WTC11 (cell line): Measurements from ENCODE around the gene TMEM59L.

ENCODE experiments used
- CREB1 ChIP-seq: sonication (generic); formaldehyde crosslinking; IDR thresholded peaks from 2 replicates; pipeline ENCODE4 v1.8.0; 2023; ENCODE audit warnings: mild to moderate bottlenecking, missing genetic modification reagents
- ESRRA ChIP-seq: sonication (generic); formaldehyde crosslinking; IDR thresholded peaks from 2 replicates; pipeline ENCODE4 v1.8.1; 2022; ENCODE audit warnings: mild to moderate bottlenecking, missing genetic modification reagents, borderline replicate concordance
- JUN ChIP-seq: sonication (generic); formaldehyde crosslinking; IDR thresholded peaks from 2 replicates; pipeline ENCODE4 v1.8.0; 2023; ENCODE audit warnings: mild to moderate bottlenecking, missing genetic modification reagents
- NFYB ChIP-seq: sonication (generic); formaldehyde crosslinking; conservative IDR thresholded peaks from 2 replicates; pipeline ENCODE4 v1.8.0; 2022; ENCODE audit warnings: low read depth, missing genetic modification reagents
- SMAD3 ChIP-seq: sonication (generic); formaldehyde crosslinking; IDR thresholded peaks from 2 replicates; pipeline ENCODE4 v1.8.0; 2022; ENCODE audit warnings: missing genetic modification reagents, mild to moderate bottlenecking, borderline replicate concordance
- TEAD1 ChIP-seq: sonication (generic); formaldehyde crosslinking; IDR thresholded peaks from 2 replicates; pipeline ENCODE4 v1.8.0; 2022; ENCODE audit warnings: mild to moderate bottlenecking, missing genetic modification reagents
- ZNF423 ChIP-seq: fragments of 250-450 bp; sonication (Bioruptor Pico); IDR thresholded peaks from 2 replicates; pipeline ENCODE4 v2.1.2; 2022; ENCODE audit warnings: mild to moderate bottlenecking, moderate library complexity
- TF ChIP-seq, protein P1 (sequence below): sonication (generic); formaldehyde crosslinking; IDR thresholded peaks from 2 replicates; pipeline ENCODE4 v1.8.0; 2022; ENCODE audit warnings: mild to moderate bottlenecking, missing genetic modification reagents
- TF ChIP-seq, protein P2 (sequence below): fragments of 200-600 bp; IDR thresholded peaks from 2 replicates; pipeline ENCODE4 v1.8.0; 2022; ENCODE audit warnings: antibody characterized with exemption
- TF ChIP-seq, protein P3 (sequence below): sonication (generic); formaldehyde crosslinking; IDR thresholded peaks from 2 replicates; pipeline ENCODE4 v1.8.0; 2023; ENCODE audit warnings: missing genetic modification reagents
- TF ChIP-seq, protein P4 (sequence below): sonication (generic); formaldehyde crosslinking; IDR thresholded peaks from 2 replicates; pipeline ENCODE4 v1.8.1; 2023; ENCODE audit warnings: mild to moderate bottlenecking, missing genetic modification reagents, borderline replicate concordance

GRCh38 chr19:18647807-18648206 lies 35.1 kb downstream of the TMEM59L start:
- TF ChIP-seq, protein P1, sequence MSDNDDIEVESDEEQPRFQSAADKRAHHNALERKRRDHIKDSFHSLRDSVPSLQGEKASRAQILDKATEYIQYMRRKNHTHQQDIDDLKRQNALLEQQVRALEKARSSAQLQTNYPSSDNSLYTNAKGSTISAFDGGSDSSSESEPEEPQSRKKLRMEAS (CRISPR knock-in tag), result no peak
- TF ChIP-seq, protein P2, sequence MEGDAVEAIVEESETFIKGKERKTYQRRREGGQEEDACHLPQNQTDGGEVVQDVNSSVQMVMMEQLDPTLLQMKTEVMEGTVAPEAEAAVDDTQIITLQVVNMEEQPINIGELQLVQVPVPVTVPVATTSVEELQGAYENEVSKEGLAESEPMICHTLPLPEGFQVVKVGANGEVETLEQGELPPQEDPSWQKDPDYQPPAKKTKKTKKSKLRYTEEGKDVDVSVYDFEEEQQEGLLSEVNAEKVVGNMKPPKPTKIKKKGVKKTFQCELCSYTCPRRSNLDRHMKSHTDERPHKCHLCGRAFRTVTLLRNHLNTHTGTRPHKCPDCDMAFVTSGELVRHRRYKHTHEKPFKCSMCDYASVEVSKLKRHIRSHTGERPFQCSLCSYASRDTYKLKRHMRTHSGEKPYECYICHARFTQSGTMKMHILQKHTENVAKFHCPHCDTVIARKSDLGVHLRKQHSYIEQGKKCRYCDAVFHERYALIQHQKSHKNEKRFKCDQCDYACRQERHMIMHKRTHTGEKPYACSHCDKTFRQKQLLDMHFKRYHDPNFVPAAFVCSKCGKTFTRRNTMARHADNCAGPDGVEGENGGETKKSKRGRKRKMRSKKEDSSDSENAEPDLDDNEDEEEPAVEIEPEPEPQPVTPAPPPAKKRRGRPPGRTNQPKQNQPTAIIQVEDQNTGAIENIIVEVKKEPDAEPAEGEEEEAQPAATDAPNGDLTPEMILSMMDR, result no peak
- TF ChIP-seq NFYB (CRISPR knock-in tag) (no peak), JUN (no peak), ESRRA (CRISPR knock-in tag) (no peak), ZNF423 (no peak), CREB1 (no peak), SMAD3 (CRISPR knock-in tag) (no peak), TEAD1 (CRISPR knock-in tag) (no peak)
- TF ChIP-seq, protein P3, sequence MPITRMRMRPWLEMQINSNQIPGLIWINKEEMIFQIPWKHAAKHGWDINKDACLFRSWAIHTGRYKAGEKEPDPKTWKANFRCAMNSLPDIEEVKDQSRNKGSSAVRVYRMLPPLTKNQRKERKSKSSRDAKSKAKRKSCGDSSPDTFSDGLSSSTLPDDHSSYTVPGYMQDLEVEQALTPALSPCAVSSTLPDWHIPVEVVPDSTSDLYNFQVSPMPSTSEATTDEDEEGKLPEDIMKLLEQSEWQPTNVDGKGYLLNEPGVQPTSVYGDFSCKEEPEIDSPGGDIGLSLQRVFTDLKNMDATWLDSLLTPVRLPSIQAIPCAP (CRISPR knock-in tag), result no peak
- TF ChIP-seq, protein P4, sequence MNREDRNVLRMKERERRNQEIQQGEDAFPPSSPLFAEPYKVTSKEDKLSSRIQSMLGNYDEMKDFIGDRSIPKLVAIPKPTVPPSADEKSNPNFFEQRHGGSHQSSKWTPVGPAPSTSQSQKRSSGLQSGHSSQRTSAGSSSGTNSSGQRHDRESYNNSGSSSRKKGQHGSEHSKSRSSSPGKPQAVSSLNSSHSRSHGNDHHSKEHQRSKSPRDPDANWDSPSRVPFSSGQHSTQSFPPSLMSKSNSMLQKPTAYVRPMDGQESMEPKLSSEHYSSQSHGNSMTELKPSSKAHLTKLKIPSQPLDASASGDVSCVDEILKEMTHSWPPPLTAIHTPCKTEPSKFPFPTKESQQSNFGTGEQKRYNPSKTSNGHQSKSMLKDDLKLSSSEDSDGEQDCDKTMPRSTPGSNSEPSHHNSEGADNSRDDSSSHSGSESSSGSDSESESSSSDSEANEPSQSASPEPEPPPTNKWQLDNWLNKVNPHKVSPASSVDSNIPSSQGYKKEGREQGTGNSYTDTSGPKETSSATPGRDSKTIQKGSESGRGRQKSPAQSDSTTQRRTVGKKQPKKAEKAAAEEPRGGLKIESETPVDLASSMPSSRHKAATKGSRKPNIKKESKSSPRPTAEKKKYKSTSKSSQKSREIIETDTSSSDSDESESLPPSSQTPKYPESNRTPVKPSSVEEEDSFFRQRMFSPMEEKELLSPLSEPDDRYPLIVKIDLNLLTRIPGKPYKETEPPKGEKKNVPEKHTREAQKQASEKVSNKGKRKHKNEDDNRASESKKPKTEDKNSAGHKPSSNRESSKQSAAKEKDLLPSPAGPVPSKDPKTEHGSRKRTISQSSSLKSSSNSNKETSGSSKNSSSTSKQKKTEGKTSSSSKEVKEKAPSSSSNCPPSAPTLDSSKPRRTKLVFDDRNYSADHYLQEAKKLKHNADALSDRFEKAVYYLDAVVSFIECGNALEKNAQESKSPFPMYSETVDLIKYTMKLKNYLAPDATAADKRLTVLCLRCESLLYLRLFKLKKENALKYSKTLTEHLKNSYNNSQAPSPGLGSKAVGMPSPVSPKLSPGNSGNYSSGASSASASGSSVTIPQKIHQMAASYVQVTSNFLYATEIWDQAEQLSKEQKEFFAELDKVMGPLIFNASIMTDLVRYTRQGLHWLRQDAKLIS, result no peak
